CD4-positive, alpha-beta T cell treated with Interferon alpha-2 for 1 hour (primary cell): ENCODE data around the gene NSL1.

Experiments
- DNase-seq, 2 donors: peaks; one replicate each; pipeline ENCODE4 v3.0.0-alpha.2; 2020 to 2022

NSL1 gene

GRCh38 chr1:212683357-212683722, 108.2 kb downstream of the NSL1 start:
- peak; percentile 44 to 65 for DNase-seq

GRCh38 chr1:212680680-212681389, 110.7 kb downstream of the NSL1 start:
- no peak for DNase-seq

- DNase-seq, result no peak
Observed at GRCh38 chr1:212678456-212679410, 112.8 kb downstream of the NSL1 start.

- DNase-seq, result no peak
Observed at GRCh38 chr1:212677573-212677972, 114.0 kb downstream of the NSL1 start.

- DNase-seq, result no peak
Observed at GRCh38 chr1:212677136-212677535, 114.4 kb downstream of the NSL1 start.
